ENCODE measurements around the gene METTL4. TPM values are rescaled to one million over a fixed set of nuclear protein-coding genes. Genes with fewer than 3 reads are reported as not detected.

Gene METTL4
- polyA plus RNA-seq, 1 experiment = 6.8 TPM

GRCh38 chr18:2515908-2516625 is 55.2 kb downstream of the METTL4 start:
- Histone ChIP-seq H3K4me3 (ENCODE audit: low read depth, low read length) (no peak overlapping the region), H3K36me3 (ENCODE audit: control insufficient read depth, insufficient read depth, low read length) (no peaks in the 10 kb centered on the region), H3K27me3 (ENCODE audit: control insufficient read depth, insufficient read depth, low read length) (no peaks in the 10 kb centered on the region)
- DNase-seq (ENCODE audit: low read depth) = peak; percentile 89
- CTCF ChIA-PET = no interaction called here
- no peak for TF ChIP-seq CTCF (IDR thresholded peaks at IDR 0.05; ENCODE audit: insufficient read depth, low read depth, low read length)
- POLR2A ChIA-PET = no interaction called here

GRCh38 chr18:2515171-2515787 is 56.0 kb downstream of the METTL4 start:
- no peaks in the 10 kb centered on the region for H3K36me3 ChIP-seq (ENCODE audit: control insufficient read depth, insufficient read depth, low read length)
- POLR2A ChIA-PET = no interaction called here
- CTCF ChIA-PET = no interaction called here
- no peaks in the 10 kb centered on the region for H3K27me3 ChIP-seq (ENCODE audit: control insufficient read depth, insufficient read depth, low read length)
- TF ChIP-seq CTCF (IDR thresholded peaks at IDR 0.05; ENCODE audit: insufficient read depth, low read depth, low read length) = no peak
- DNase-seq (ENCODE audit: low read depth) = peak; percentile 75
- no peak overlapping the region for H3K4me3 ChIP-seq (ENCODE audit: low read depth, low read length)

GRCh38 chr18:2513616-2514015 is 57.7 kb downstream of the METTL4 start:
- TF ChIP-seq CTCF (IDR thresholded peaks at IDR 0.05; ENCODE audit: insufficient read depth, low read depth, low read length) = no peak
- no peak for DNase-seq (ENCODE audit: low read depth)

GRCh38 chr18:2512059-2512458 is 59.2 kb downstream of the METTL4 start:
- CTCF ChIA-PET = interaction anchor here (0.6 kb wide), 1 partner anchor 23 kb away, joined by 4 read pairs; no protein-coding TSS in a partner anchor
- POLR2A ChIA-PET = no interaction called here
- no peak for TF ChIP-seq CTCF (IDR thresholded peaks at IDR 0.05; ENCODE audit: insufficient read depth, low read depth, low read length)
- Histone ChIP-seq H3K4me3 (ENCODE audit: low read depth, low read length) (no peak overlapping the region), H3K36me3 (ENCODE audit: control insufficient read depth, insufficient read depth, low read length) (no peaks in the 10 kb centered on the region), H3K27me3 (ENCODE audit: control insufficient read depth, insufficient read depth, low read length) (no peaks in the 10 kb centered on the region)
- DNase-seq (ENCODE audit: low read depth) = no peak

More at GRCh38 chr18:2513616-2514015, 57.7 kb downstream of the METTL4 start:
- POLR2A ChIA-PET = interaction anchor here (0.7 kb wide), 1 partner anchor 1102 kb away, joined by 14 read pairs; no protein-coding TSS in a partner anchor
- CTCF ChIA-PET = no interaction called here
- H3K27me3 ChIP-seq (ENCODE audit: control insufficient read depth, insufficient read depth, low read length) = no peaks in the 10 kb centered on the region
- no peaks in the 10 kb centered on the region for H3K36me3 ChIP-seq (ENCODE audit: control insufficient read depth, insufficient read depth, low read length)
- H3K4me3 ChIP-seq (ENCODE audit: low read depth, low read length) = no peak overlapping the region

- H3K36me3 ChIP-seq (ENCODE audit: control insufficient read depth, insufficient read depth, low read length) = no peaks in the 10 kb centered on the region
- no peak overlapping the region for H3K4me3 ChIP-seq (ENCODE audit: low read depth, low read length)
- DNase-seq (ENCODE audit: low read depth) = no peak
- CTCF ChIA-PET = interaction anchor here (1.0 kb wide), 1 partner anchor 18 kb away, joined by 5 read pairs; no protein-coding TSS in a partner anchor
- H3K27me3 ChIP-seq (ENCODE audit: control insufficient read depth, insufficient read depth, low read length) = no peaks in the 10 kb centered on the region
- no peak for TF ChIP-seq CTCF (IDR thresholded peaks at IDR 0.05; ENCODE audit: insufficient read depth, low read depth, low read length)
- POLR2A ChIA-PET = no interaction called here
Measured at GRCh38 chr18:2511451-2511850, 59.9 kb downstream of the METTL4 start.

Measured in BJ (cell line).